Measurements from ENCODE around the gene TRIP10.
A peak's percentile ranks its signal among the peaks of the same experiment; 100 is the strongest.
"Not testable (repeated sequence)": the region's sequence is repeated elsewhere in the genome, so short reads cannot be mapped to it uniquely, and the experiment has no call there.

Gene TRIP10

GRCh38 chr19:6767357-6768235 lies 28.1 kb downstream of the TRIP10 start, which contains the start of gene SH2D3A:
Gene SH2D3A, minus strand, starts transcription at chr19:6767435. Its CDS starts 3,687 bp downstream, at chr19:6763748.
- peak; percentile 81 for DNase-seq (ENCODE audit: low spot score)

- no peak for DNase-seq (ENCODE audit: low spot score)
Observed at GRCh38 chr19:6768236-6768785, 28.8 kb downstream of the TRIP10 start.

GRCh38 chr19:6769006-6769619 lies 29.6 kb downstream of the TRIP10 start:
- DNase-seq (ENCODE audit: low spot score), result no peak

GRCh38 chr19:6771648-6772027 lies 32.2 kb downstream of the TRIP10 start:
- not testable (repeated sequence) for DNase-seq (ENCODE audit: low spot score)

- DNase-seq (ENCODE audit: low spot score), result no peak
Observed at GRCh38 chr19:6772028-6772865, 32.8 kb downstream of the TRIP10 start, which contains the start of gene VAV1. Gene VAV1, plus strand, starts transcription at chr19:6772708. Its CDS starts 100 bp downstream, at chr19:6772808.

- no peak for DNase-seq (ENCODE audit: low spot score)
Observed at GRCh38 chr19:6772866-6773322, 33.4 kb downstream of the TRIP10 start.

- no peak for DNase-seq (ENCODE audit: low spot score)
Observed at GRCh38 chr19:6773323-6773931, 33.9 kb downstream of the TRIP10 start.

GRCh38 chr19:6774821-6775707 lies 35.6 kb downstream of the TRIP10 start:
- DNase-seq (ENCODE audit: low spot score), result no peak

GRCh38 chr19:6776045-6776444 lies 36.6 kb downstream of the TRIP10 start:
- DNase-seq (ENCODE audit: low spot score), result not testable (repeated sequence)

GRCh38 chr19:6776999-6777398 lies 37.5 kb downstream of the TRIP10 start:
- DNase-seq (ENCODE audit: low spot score), result no peak

GRCh38 chr19:6777434-6777833 lies 38.0 kb downstream of the TRIP10 start:
- no peak for DNase-seq (ENCODE audit: low spot score)

GRCh38 chr19:6778386-6778785 lies 38.9 kb downstream of the TRIP10 start:
- DNase-seq (ENCODE audit: low spot score), result no peak

- DNase-seq (ENCODE audit: low spot score), result no peak
Observed at GRCh38 chr19:6779206-6779605, 39.7 kb downstream of the TRIP10 start.

- no peak for DNase-seq (ENCODE audit: low spot score)
Observed at GRCh38 chr19:6787393-6787792, 47.9 kb downstream of the TRIP10 start.

- no peak for DNase-seq (ENCODE audit: low spot score)
Observed at GRCh38 chr19:6788896-6789295, 49.4 kb downstream of the TRIP10 start.

- DNase-seq (ENCODE audit: low spot score), result no peak
Observed at GRCh38 chr19:6790194-6791128, 51.0 kb downstream of the TRIP10 start.

GRCh38 chr19:6791237-6791636 lies 51.8 kb downstream of the TRIP10 start:
- DNase-seq (ENCODE audit: low spot score), result no peak

GRCh38 chr19:6793411-6793810 lies 53.9 kb downstream of the TRIP10 start:
- no peak for DNase-seq (ENCODE audit: low spot score)

GRCh38 chr19:6793973-6794372 lies 54.5 kb downstream of the TRIP10 start:
- DNase-seq (ENCODE audit: low spot score), result no peak

Measured in COLO829 (cell line).